ENCODE results near the gene PTPRM. TPM values are rescaled to one million over a fixed set of nuclear protein-coding genes. Genes with fewer than 3 reads are reported as not detected.

PTPRM gene
- total RNA-seq, 1 experiment from 2014 or later = 6.2 TPM

GRCh38 chr18:7870855-7871254, 303.7 kb downstream of the PTPRM start:
- Histone ChIP-seq H4K5ac (ENCODE audit: insufficient read length, low read depth, low read length) (no peak overlapping the region), H2BK15ac (ENCODE audit: low read depth, low read length) (no peak overlapping the region), H3K56ac (ENCODE audit: insufficient read length, low read depth, low read length) (no peak overlapping the region), H3K18ac (ENCODE audit: insufficient read length, low read depth, low read length) (no peak overlapping the region), H2BK12ac (ENCODE audit: insufficient read length, low read depth, low read length) (no peak overlapping the region), H2BK120ac (ENCODE audit: low read depth, low read length, poor library complexity, severe bottlenecking) (no peak overlapping the region), H3T11ph (ENCODE audit: low read length) (no peak overlapping the region), H2BK20ac (ENCODE audit: low read depth, low read length, poor library complexity, severe bottlenecking) (no peak overlapping the region), H3K79me1 (ENCODE audit: insufficient read depth, low read depth, low read length, poor library complexity, severe bottlenecking) (no peaks in the 10 kb centered on the region), H3K14ac (ENCODE audit: insufficient read depth, low read length) (no peak overlapping the region), H3K9me3 (ENCODE audit: control insufficient read depth, low read depth, low read length) (no peaks in the 10 kb centered on the region), H3K4ac (ENCODE audit: low read depth, low read length) (no peak overlapping the region), H3K27me3 (ENCODE audit: insufficient read depth, low read length) (no peaks in the 10 kb centered on the region), H4K20me1 (ENCODE audit: control insufficient read depth, insufficient read depth, insufficient read length) (no peaks in the 10 kb centered on the region), H2AK5ac (ENCODE audit: insufficient read length, low read length) (no peak overlapping the region), H3K23ac (ENCODE audit: insufficient read length, low read depth, low read length) (no peak overlapping the region), H2BK5ac (ENCODE audit: insufficient read length, low read length) (no peak overlapping the region), H3K4me1 (ENCODE audit: insufficient read depth, low read length) (no peaks in the 10 kb centered on the region), H4K91ac (ENCODE audit: insufficient read length, low read depth, low read length) (no peak overlapping the region), H3K27ac (ENCODE audit: insufficient read length, low read depth, low read length) (no peak overlapping the region), H4K8ac (replicated peaks; ENCODE audit: insufficient read length, low read depth, low read length) (no peak overlapping the region), H3K4me2 (ENCODE audit: insufficient read depth, insufficient read length, low read length) (no peak overlapping the region), H3K23me2 (ENCODE audit: insufficient read length, low read depth, low read length, poor library complexity, severe bottlenecking) (no peaks in the 10 kb centered on the region), H3K79me2 (ENCODE audit: insufficient read depth, low read length) (no peaks in the 10 kb centered on the region), H3K9ac (ENCODE audit: extremely low read depth, insufficient read length, low read length) (no peak overlapping the region), H2AFZ (ENCODE audit: low read length) (no peak overlapping the region)
- no peaks in the 10 kb centered on the region for H3K4me1 Mint-ChIP-seq
- no peak overlapping the region for H3K4me3 Mint-ChIP-seq
- no peak for TF ChIP-seq CTCF (conservative IDR thresholded peaks at IDR 0.05)
- H3K36me3 Mint-ChIP-seq (ENCODE audit: insufficient read depth in 1 of 3, low read depth in 3 of 3) = no peaks in the 10 kb centered on the region; a peak in 3 of 7 replicates
- no peaks in the 10 kb centered on the region for H3K27me3 Mint-ChIP-seq (ENCODE audit: low read depth)
- no peak overlapping the region for H3K27ac Mint-ChIP-seq
- H3K9me3 Mint-ChIP-seq = peaks cover 4 to 12% of the 10 kb centered on the region in 2 experiments; a peak in 3 of 5 replicates
- DNase-seq = no peak
- no CpG with 5 or more reads among the region's 4 CpGs for WGBS (ENCODE audit: extremely low coverage, insufficient read length, low lambda C conversion rate)
